Left colon (tissue), 2 donors: ENCODE measurements around the gene JUND. TPM values are rescaled to one million over a fixed set of nuclear protein-coding genes. Genes with fewer than 3 reads are reported as not detected.

Source experiments
- ATAC-seq: fragments of 200-7000 bp; cut with Tn5 transposase; one replicate; pipeline ENCODE4 v1.9.1; 2020; ENCODE audit warnings: mild to moderate bottlenecking, moderate library complexity
- DNase-seq, 2 donors: peaks; one replicate each; pipeline ENCODE4 v3.0.0-alpha.2; 2020
- intact Hi-C, 2 donors: fragments of 100-400 bp; cut with DNase I in 1 of 2; cut with micrococcal nuclease in 1 of 2; formaldehyde crosslinking; loops; one replicate each; pipeline versions ENCODE4 v1.11.2 to v1.14.0; 2022; cut with DNase I, micrococcal nuclease
- total RNA-seq, 2 donors: library from RNA; stranded (reverse); fragmentation: NEBNext Ultra II Directional; extraction: Animal tissue kit (Norgen Biotek cat#: 25700); gene quantifications; one replicate each; pipeline ENCODE4 v1.2.1, GENCODE V29; 2021
- donor health status: DM: no; HTN: no; CAD: no.
- donor health status: DM: yes; HTN: yes; CAD: no.

Gene JUND
- total RNA-seq, 2 donors from 2014 or later: 361 to 374 TPM

- DNase-seq: no peak
- intact Hi-C loops: loop anchor here in 1 of 2 donors (10.0 kb wide), 1 partner anchor 45 kb away; no protein-coding TSS in a partner anchor
- ATAC-seq: no peak
Measured at GRCh38 chr19:18259893-18260292, 21.5 kb downstream of the JUND start.

GRCh38 chr19:18257503-18258470, 23.6 kb downstream of the JUND start:
- no peak for DNase-seq
- ATAC-seq: no peak
- intact Hi-C loops: no loop called here

DNA sequence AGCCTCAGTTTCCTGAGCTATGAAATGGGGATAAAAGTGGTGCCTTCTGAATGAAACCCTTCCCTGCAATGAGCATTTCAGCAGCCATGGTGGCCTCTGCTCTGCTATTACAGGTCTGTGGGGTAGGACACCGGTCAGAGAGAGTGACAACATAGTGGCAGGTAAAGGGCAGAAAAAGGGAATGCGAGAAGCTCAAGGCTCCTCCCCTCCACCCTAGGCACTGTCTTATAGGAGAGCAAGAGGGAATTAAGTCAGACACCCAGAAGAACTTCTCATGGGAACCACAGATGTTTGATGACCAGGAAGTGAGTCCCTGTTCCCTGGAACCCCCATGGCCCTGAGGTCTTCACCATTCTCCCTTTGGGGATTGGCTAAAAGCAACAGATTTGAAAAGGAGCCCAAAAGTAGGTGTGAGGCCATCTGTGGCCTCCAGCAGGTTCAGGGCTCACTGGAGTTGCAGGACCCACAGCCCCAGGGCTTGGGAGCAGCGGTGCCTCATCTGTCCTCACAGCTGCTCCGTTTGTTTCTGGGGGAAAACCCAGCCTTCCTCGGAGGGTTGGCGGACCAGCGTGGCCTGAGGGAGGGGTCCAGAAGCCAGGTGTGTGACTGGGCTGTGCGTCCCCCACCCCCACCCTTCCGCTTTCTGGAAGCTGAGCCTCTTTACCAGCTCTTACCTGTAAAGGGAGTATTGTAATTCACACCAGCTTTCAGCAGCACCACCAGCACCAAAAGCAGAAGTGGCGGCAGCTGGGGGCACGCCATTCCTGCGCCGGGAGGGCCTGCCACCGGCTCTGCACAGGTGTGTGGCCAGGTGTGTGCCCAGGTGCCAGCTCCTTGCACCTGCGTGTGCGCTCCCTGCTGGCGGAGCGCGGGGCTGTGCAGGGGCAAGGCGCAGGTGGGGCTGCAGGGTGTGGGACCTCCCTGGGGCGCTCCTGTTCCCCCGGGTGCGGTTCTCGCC, 26.6 kb downstream of the JUND start:
- ATAC-seq (peak; percentile 76), DNase-seq (peak; percentile 74 to 78)

GRCh38 chr19:18253716-18254115, 27.7 kb downstream of the JUND start:
- intact Hi-C loops: loop anchor here in 1 of 2 donors (2.0 kb wide), 1 partner anchor 45 kb away; no protein-coding TSS in a partner anchor
- ATAC-seq (peak; percentile 79), DNase-seq (peak; percentile 78 to 91)

More for the DNA sequence above, 26.6 kb downstream of the JUND start:
- intact Hi-C loops: no loop called here

- no peak for DNase-seq
- intact Hi-C loops: loop anchor here in 1 of 2 donors (2.0 kb wide), 1 partner anchor 44 kb away; no protein-coding TSS in a partner anchor
- ATAC-seq: no peak
Measured at GRCh38 chr19:18253130-18253529, 28.3 kb downstream of the JUND start.

DNA sequence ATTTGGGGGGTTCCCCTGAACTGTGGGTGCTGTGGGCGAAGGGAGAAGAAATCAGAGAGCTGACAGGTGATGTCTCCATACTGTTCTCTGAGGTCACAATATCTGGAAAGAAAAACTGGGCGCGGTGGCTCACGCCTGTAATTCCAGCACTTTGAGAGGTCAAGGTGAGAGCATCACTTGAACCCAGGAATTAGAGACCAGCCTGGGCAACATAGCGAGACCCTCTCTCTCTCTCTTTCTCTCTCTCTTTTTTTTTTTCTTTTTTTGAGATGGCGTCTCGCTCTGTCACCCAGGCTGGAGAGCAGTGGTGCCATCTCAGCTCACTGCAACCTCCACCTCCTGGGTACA, 29.1 kb downstream of the JUND start:
- intact Hi-C loops: loop anchor here in 1 of 2 donors (2.0 kb wide), 1 partner anchor 44 kb away; no protein-coding TSS in a partner anchor
- DNase-seq (no peak), ATAC-seq (no peak)

DNA sequence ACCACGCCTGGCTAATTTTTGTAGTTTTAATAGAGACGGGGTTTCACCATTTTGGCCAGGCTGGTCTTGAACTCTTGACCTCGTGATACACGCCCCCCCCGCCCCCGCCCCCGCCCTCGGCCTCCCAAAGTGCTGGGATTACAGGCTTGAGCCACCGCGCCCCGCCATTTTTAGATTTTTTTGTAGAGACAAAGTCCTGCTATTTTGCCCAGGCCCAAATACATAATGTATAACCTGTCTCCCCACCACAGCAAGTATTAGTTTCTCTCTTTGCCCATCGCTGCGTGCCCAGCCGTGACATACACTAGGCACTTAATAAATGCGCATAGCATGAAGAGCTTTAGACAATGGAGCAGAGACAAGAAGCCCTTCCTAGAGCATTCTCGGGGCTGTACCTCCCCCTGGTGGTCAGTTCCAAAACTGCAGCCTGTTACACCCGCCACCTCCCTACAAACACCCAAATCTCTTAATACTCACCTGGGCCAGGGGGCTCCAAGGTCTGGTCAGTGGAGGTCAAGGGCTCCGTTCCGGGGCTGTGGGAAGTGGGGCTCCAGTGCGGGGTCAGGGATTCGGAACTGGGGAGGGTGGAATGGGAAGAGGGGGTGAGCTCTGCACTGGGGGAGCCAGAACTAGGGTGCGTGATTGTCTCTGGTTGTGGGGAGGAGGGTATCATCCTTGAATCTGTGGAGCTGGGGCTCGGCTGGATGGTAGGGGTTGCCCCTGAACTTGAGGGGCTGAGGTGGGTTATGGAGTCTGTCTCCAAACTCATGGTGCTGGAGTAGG, 29.6 kb downstream of the JUND start:
- no peak for ATAC-seq
- intact Hi-C loops: loop anchor here in 1 of 2 donors (2.0 kb wide), 1 partner anchor 43 kb away; no protein-coding TSS in a partner anchor
- peak; percentile 54 to 86 for DNase-seq

DNA sequence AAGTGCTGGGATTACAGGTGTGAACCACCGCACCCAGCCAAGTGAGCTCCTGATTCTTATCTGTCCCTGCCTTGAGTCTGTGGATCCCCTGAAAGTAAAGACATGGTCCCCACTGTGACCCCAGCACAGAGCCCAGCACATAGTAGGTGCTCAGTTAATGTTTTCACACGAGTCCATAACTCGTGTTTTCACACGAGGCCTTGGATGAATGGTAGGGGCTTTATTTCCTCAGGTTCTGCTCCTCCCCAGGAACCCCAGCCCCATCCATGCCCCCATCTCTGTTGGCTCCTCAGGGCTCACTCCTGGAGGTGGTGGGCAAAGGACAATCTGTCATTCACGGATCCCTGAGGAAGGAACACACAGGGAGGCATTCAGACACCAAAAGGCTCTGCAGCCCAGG, 31.6 kb downstream of the JUND start:
- DNase-seq (no peak), ATAC-seq (no peak)
- intact Hi-C loops: no loop called here

GRCh38 chr19:18245297-18245696, 36.1 kb downstream of the JUND start:
- ATAC-seq: no peak
- intact Hi-C loops: no loop called here
- DNase-seq: no peak

DNA sequence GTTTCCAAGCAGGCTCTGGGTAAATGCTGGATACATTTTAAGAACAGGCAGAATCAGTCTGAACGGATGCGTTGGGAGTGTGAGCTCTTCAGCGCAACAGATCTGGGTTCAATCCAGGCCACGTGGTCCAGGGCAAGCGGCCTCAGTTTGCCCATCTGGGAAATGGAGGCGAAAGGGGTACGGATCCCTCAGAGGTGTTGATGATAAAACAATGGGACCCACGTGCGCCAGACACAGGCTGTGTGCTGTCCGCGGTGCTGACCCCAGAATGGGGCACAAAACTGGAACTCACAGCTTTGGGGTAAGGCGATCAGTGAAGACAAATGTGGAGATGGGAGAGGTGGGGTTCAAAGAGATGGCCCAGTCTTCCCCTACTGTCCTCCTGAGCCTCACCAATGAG, 42.1 kb downstream of the JUND start:
- DNase-seq (no peak), ATAC-seq (no peak)
- intact Hi-C loops: no loop called here

- DNase-seq (no peak), ATAC-seq (no peak)
- intact Hi-C loops: no loop called here
Measured at GRCh38 chr19:18234194-18234593, 47.2 kb downstream of the JUND start.

- ATAC-seq (peak; percentile 73), DNase-seq (peak in 1 of 2 donors; percentile 67)
- intact Hi-C loops: no loop called here
Measured at GRCh38 chr19:18233224-18233825, 48.1 kb downstream of the JUND start.

- intact Hi-C loops: no loop called here
- ATAC-seq (peak; percentile 22), DNase-seq (no peak)
Measured at GRCh38 chr19:18232540-18233223, 48.7 kb downstream of the JUND start.

DNA sequence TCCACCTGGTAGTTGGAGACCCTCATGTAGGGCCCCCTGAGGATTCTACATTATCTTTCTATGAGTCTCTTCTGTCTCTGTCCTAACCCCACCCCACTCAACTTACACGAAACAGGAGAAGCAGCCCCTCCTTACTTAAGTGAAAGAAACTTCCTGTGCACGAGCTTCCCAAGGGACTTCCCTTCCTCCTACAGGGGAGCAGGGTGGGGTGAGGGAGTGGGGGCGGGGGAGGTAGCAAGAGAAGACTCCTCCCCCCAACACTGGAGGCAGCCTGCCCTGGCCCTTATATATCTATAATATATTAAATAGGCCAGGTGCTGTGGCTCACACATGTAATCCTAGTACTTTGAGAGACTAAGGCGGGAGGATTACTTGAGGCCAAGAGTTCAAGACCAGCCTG, 49.6 kb downstream of the JUND start:
- DNase-seq (no peak), ATAC-seq (no peak)
- intact Hi-C loops: no loop called here

DNA sequence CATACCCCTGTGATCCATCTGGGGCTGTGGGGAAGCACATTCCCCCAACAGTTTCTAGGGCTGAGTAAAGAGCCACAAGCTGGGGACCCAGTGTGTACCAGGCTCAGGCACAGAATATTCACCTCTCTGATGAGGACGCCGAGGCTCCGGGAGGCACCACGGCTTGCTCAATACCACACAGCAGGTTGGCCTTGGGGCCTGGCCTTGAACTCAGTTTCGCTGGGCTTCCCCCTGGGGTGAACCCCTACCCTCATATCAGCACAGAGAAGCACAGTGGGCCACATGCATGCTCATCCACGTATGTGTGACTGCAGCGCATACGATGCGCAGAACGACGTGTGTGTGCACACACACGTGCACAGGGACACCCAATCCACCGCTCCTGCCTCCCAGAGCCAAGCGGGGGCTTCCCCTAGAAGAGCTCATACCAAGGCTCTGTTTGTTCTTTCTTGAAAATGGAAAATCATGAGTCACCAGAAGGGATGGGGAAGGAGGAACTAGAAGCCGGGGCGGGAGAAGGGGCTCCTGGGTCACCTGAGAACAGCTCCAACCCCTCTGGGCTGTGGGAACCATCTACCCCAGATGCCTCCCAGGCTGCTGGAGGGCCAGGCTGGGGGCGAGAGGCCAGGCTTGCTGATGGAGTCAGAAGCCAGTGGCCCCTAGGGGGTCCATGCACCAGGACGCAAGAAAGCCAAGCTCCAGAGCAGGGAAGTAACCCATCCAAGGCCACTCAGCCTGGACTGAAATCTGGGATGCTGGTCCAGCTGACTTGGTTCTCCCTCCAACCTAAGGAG, 50.3 kb downstream of the JUND start:
- intact Hi-C loops: no loop called here
- ATAC-seq (no peak), DNase-seq (no peak)

DNA sequence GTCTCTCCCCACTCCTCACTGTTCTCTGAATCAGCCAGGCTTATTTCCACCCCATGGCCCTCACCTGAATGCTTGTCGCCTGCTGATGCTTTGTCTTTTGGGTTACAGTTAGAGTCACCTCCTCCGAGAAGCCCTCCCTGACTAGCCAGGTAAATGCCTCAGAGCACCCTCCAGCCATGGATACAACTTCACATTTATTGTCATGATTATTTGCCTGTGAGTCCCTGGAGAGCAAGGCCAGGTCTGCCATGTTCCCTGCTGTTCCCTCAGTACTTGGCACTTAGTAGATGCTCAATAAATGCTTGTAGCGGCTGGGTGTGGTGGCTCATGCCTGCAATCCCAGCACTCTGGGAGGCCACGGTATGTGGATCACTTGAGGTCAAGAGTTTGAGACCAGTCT, 51.5 kb downstream of the JUND start:
- ATAC-seq (no peak), DNase-seq (no peak)
- intact Hi-C loops: no loop called here
